Activated CD4-positive, alpha-beta memory T cell treated with anti-CD3 and anti-CD28 coated beads, Interleukin-2, amount 10 ng/mL, durations not matched to agents 7 days and 5 days (primary cell): ENCODE measurements around the gene NTSR1. TPM values are rescaled to one million over a fixed set of nuclear protein-coding genes. Genes with fewer than 3 reads are reported as not detected.
A peak's percentile ranks its signal among the peaks of the same experiment; 100 is the strongest.

ENCODE experiments used
- CTCF ChIA-PET: fragments of 350-600 bp; sonication (Branson Sonifier 250); formaldehyde crosslinking; loops from one replicate; lab custom pipeline; 2021; ENCODE audit warnings: antibody characterized with exemption, inconsistent platforms; lab: Charles Lee
- POLR2A ChIA-PET: fragments of 350-600 bp; sonication (Branson Sonifier 250); formaldehyde crosslinking; loops from one replicate; lab custom pipeline; 2021; ENCODE audit warnings: antibody characterized with exemption; lab: Charles Lee
- DNase-seq: peaks from one replicate; pipeline ENCODE4 v3.0.0-alpha.2; 2020
- H3K27ac Mint-ChIP-seq: one replicate; pipeline ENCODE4 v1.8.0; 2021; ENCODE audit warnings: mild to moderate bottlenecking, mixed read lengths
- H3K27me3 Mint-ChIP-seq: one replicate; pipeline ENCODE4 v1.8.0; 2021; ENCODE audit warnings: mixed read lengths
- H3K36me3 Mint-ChIP-seq: one replicate; pipeline ENCODE4 v1.8.0; 2021; ENCODE audit warnings: low read depth, mixed read lengths
- H3K4me1 Mint-ChIP-seq: one replicate; pipeline ENCODE4 v1.8.0; 2021; ENCODE audit warnings: mixed read lengths
- H3K4me3 Mint-ChIP-seq: one replicate; pipeline ENCODE4 v1.8.0; 2021; ENCODE audit warnings: mild to moderate bottlenecking, mixed read lengths
- H3K9me3 Mint-ChIP-seq: one replicate; pipeline ENCODE4 v1.8.0; 2021; ENCODE audit warnings: mixed read lengths
- total RNA-seq, 2 experiments: library from RNA; stranded (reverse); gene quantifications; one replicate each; pipeline ENCODE4 v1.2.3, GENCODE V29; 2021

NTSR1 gene
- total RNA-seq, 2 experiments from 2014 or later = not detected

GRCh38 chr20:62709537-62709905 lies 885 bp downstream of the NTSR1 start:
- no peak for DNase-seq
- Mint-ChIP-seq H3K27me3 (peaks cover 33% of the 10 kb centered on the region), H3K36me3 (no peaks in the 10 kb centered on the region), H3K27ac (no peak overlapping the region), H3K4me3 (no peak overlapping the region), H3K9me3 (no peaks in the 10 kb centered on the region), H3K4me1 (peaks cover 7% of the 10 kb centered on the region)
- ChIA-PET CTCF (no interaction called here), POLR2A (no interaction called here)

- ChIA-PET POLR2A (interaction anchor here (1.3 kb wide), 1 partner anchor 30 kb away, joined by 3 read pairs; no protein-coding TSS in a partner anchor), CTCF (no interaction called here)
- Mint-ChIP-seq H3K4me1 (peaks cover 5% of the 10 kb centered on the region), H3K4me3 (no peak overlapping the region), H3K9me3 (no peaks in the 10 kb centered on the region), H3K27me3 (peaks cover 39% of the 10 kb centered on the region), H3K27ac (no peak overlapping the region), H3K36me3 (no peaks in the 10 kb centered on the region)
- no peak for DNase-seq
These were observed 1.7 kb downstream of the NTSR1 start for GRCh38 chr20:62710221-62710885.

GRCh38 chr20:62710886-62711702 lies 2.5 kb downstream of the NTSR1 start:
- Mint-ChIP-seq H3K36me3 (no peaks in the 10 kb centered on the region), H3K27me3 (peaks cover 42% of the 10 kb centered on the region), H3K9me3 (no peaks in the 10 kb centered on the region), H3K4me3 (no peak overlapping the region), H3K27ac (no peak overlapping the region), H3K4me1 (peaks cover 10% of the 10 kb centered on the region)
- ChIA-PET POLR2A (interaction anchor here (0.8 to 1.3 kb wide), 2 partner anchors 10 to 29 kb away, joined by 3 read pairs; no protein-coding TSS in a partner anchor), CTCF (no interaction called here)
- peak; percentile 36 for DNase-seq

- Mint-ChIP-seq H3K27ac (no peak overlapping the region), H3K27me3 (peaks cover 47% of the 10 kb centered on the region), H3K4me1 (peaks cover 16% of the 10 kb centered on the region), H3K4me3 (no peak overlapping the region), H3K36me3 (no peaks in the 10 kb centered on the region), H3K9me3 (no peaks in the 10 kb centered on the region)
- ChIA-PET CTCF (no interaction called here), POLR2A (interaction anchor here (0.8 kb wide), 1 partner anchor 11 kb away, joined by 3 read pairs; no protein-coding TSS in a partner anchor)
- DNase-seq = no peak
These were observed 3.1 kb downstream of the NTSR1 start for GRCh38 chr20:62711703-62712101.

GRCh38 chr20:62712606-62713005 lies 4.0 kb downstream of the NTSR1 start:
- H3K4me1 Mint-ChIP-seq = peaks cover 19% of the 10 kb centered on the region
- no peak overlapping the region for H3K27ac Mint-ChIP-seq
- H3K9me3 Mint-ChIP-seq = no peaks in the 10 kb centered on the region
- no peaks in the 10 kb centered on the region for H3K36me3 Mint-ChIP-seq
- no peak for DNase-seq
- ChIA-PET POLR2A (no interaction called here), CTCF (no interaction called here)
- H3K27me3 Mint-ChIP-seq = peaks cover 42% of the 10 kb centered on the region
- H3K4me3 Mint-ChIP-seq = no peak overlapping the region

GRCh38 chr20:62714006-62714405 lies 5.4 kb downstream of the NTSR1 start:
- Mint-ChIP-seq H3K4me1 (peaks cover 18% of the 10 kb centered on the region), H3K9me3 (no peaks in the 10 kb centered on the region), H3K27me3 (peaks cover 42% of the 10 kb centered on the region), H3K27ac (no peak overlapping the region), H3K36me3 (peaks cover under 1% of the 10 kb centered on the region), H3K4me3 (no peak overlapping the region)
- ChIA-PET CTCF (interaction anchor here (0.8 kb wide), 1 partner anchor 26 kb away, joined by 4 read pairs; no protein-coding TSS in a partner anchor), POLR2A (interaction anchor here (1.4 kb wide), 1 partner anchor 26 kb away, joined by 5 read pairs; no protein-coding TSS in a partner anchor)
- DNase-seq = no peak

DNA sequence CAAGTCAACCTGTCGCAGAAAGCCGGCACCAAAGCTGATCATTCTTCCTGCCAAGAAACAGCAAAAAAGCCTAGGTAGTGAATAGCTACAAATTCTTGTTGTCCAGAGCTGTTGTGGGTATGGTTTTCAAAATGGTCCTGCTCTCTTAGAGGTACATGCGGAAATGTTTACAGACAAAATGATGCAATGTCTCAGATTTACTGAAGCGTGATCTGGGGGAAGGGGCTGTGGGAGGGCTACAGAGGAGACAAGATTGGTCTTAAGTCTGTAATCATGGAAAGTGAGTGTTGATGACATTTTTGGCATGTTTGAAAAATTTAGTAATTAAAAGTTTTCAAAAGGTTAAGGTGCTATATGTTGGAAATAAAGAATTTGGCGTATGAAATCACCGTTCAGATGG lies 6.2 kb downstream of the NTSR1 start:
- no peak overlapping the region for H3K4me3 Mint-ChIP-seq
- H3K4me1 Mint-ChIP-seq = peaks cover 18% of the 10 kb centered on the region
- DNase-seq = no peak
- ChIA-PET CTCF (no interaction called here), POLR2A (interaction anchor here (1.4 kb wide), 1 partner anchor 25 kb away, joined by 5 read pairs; no protein-coding TSS in a partner anchor)
- H3K27me3 Mint-ChIP-seq = peaks cover 44% of the 10 kb centered on the region
- peaks cover 8% of the 10 kb centered on the region for H3K36me3 Mint-ChIP-seq
- H3K9me3 Mint-ChIP-seq = no peaks in the 10 kb centered on the region
- H3K27ac Mint-ChIP-seq = no peak overlapping the region

DNA sequence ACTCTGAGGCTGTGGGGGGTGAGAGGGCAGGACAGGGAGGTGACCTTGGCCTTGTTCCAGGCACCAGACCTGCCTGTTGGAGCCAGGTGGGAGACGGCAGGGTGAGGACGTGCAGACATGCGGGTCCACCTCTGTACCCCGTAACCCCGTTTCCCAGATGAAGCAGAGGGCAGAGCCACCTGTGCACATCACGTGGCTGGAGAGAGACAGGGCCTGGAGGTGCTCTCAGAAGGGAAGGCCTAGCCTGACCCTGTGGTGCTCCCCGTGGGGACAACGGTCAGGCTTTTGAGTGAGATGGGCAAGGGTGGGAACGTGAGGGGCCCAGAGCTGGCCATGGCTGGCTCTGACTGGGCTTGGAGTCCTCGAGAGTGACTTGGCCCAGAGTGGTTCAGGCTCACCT lies 6.6 kb downstream of the NTSR1 start:
- CTCF ChIA-PET = no interaction called here
- DNase-seq = no peak
- Mint-ChIP-seq H3K36me3 (peaks cover 10% of the 10 kb centered on the region), H3K4me1 (peaks cover 18% of the 10 kb centered on the region), H3K4me3 (no peak overlapping the region), H3K27ac (no peak overlapping the region), H3K9me3 (peaks cover under 1% of the 10 kb centered on the region), H3K27me3 (peaks cover 41% of the 10 kb centered on the region)
- POLR2A ChIA-PET = interaction anchor here (1.1 to 1.4 kb wide), 2 partner anchors 9 to 25 kb away, joined by 3 to 5 read pairs; no protein-coding TSS in a partner anchor

GRCh38 chr20:62716198-62716940 lies 7.7 kb downstream of the NTSR1 start:
- CTCF ChIA-PET = interaction anchor here (0.7 to 1.0 kb wide), 2 partner anchors 10 to 12 kb away, joined by 3 read pairs; no protein-coding TSS in a partner anchor
- H3K27ac Mint-ChIP-seq = peak overlapping the region; percentile 48

GRCh38 chr20:62716941-62717310 lies 8.3 kb downstream of the NTSR1 start:
- CTCF ChIA-PET = interaction anchor here (0.7 to 1.0 kb wide), 2 partner anchors 11 to 12 kb away, joined by 3 read pairs; no protein-coding TSS in a partner anchor
- Mint-ChIP-seq H3K27ac (no peak overlapping the region), H3K4me3 (no peak overlapping the region)

More at GRCh38 chr20:62716198-62716940, 7.7 kb downstream of the NTSR1 start:
- H3K4me1 Mint-ChIP-seq = peaks cover 20% of the 10 kb centered on the region
- peaks cover 16% of the 10 kb centered on the region for H3K36me3 Mint-ChIP-seq
- peak; percentile 39 for DNase-seq
- peaks cover 7% of the 10 kb centered on the region for H3K9me3 Mint-ChIP-seq
- POLR2A ChIA-PET = interaction anchor here (1.0 to 1.1 kb wide), 2 partner anchors 11 to 78 kb away, joined by 3 to 5 read pairs; no protein-coding TSS in a partner anchor
- peaks cover 42% of the 10 kb centered on the region for H3K27me3 Mint-ChIP-seq
- peak overlapping the region; percentile 1 for H3K4me3 Mint-ChIP-seq

GRCh38 chr20:62717933-62718332 lies 9.3 kb downstream of the NTSR1 start:
- Mint-ChIP-seq H3K4me1 (peaks cover 27% of the 10 kb centered on the region), H3K27me3 (peaks cover 58% of the 10 kb centered on the region), H3K9me3 (peaks cover 12% of the 10 kb centered on the region), H3K36me3 (peaks cover 26% of the 10 kb centered on the region), H3K27ac (no peak overlapping the region), H3K4me3 (no peak overlapping the region)
- ChIA-PET CTCF (interaction anchor here (1.1 kb wide), 1 partner anchor 45 kb away, joined by 3 read pairs; no protein-coding TSS in a partner anchor), POLR2A (no interaction called here)
- no peak for DNase-seq

More at GRCh38 chr20:62716941-62717310, 8.3 kb downstream of the NTSR1 start:
- Mint-ChIP-seq H3K4me1 (peaks cover 26% of the 10 kb centered on the region), H3K27me3 (peaks cover 48% of the 10 kb centered on the region), H3K9me3 (peaks cover 11% of the 10 kb centered on the region), H3K36me3 (peaks cover 22% of the 10 kb centered on the region)
- POLR2A ChIA-PET = interaction anchor here (1.0 kb wide), 1 partner anchor 78 kb away, joined by 5 read pairs; no protein-coding TSS in a partner anchor
- no peak for DNase-seq

DNA sequence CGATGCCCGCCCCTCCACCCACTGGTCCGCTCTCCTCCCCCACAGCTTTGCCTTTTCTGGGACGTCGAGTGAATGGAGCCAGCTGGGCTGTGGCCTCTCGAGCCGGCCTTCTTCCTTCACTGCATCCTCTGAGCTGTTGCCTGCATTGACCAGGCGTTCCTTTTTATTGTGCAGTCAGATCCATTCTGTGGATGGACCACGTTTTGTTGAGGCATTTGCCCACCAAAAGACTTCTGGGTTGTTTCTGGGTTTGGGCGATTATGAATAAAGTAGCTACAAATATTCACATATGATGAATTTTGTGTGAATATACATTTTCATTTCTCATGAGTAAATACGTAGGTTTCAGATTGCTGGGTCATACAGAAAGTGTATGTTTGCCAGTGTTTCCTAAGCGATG lies 9.9 kb downstream of the NTSR1 start:
- ChIA-PET POLR2A (interaction anchor here (0.6 to 0.7 kb wide), 2 partner anchors 21 to 22 kb away, joined by 3 to 4 read pairs; no protein-coding TSS in a partner anchor), CTCF (interaction anchor here (0.9 to 1.1 kb wide), 2 partner anchors 22 to 45 kb away, joined by 3 read pairs; no protein-coding TSS in a partner anchor)
- Mint-ChIP-seq H3K4me1 (peaks cover 27% of the 10 kb centered on the region), H3K36me3 (peaks cover 26% of the 10 kb centered on the region), H3K4me3 (no peak overlapping the region), H3K27me3 (peaks cover 62% of the 10 kb centered on the region), H3K27ac (no peak overlapping the region), H3K9me3 (peaks cover 12% of the 10 kb centered on the region)
- DNase-seq = no peak
